SH-SY5Y (cell line): ENCODE data around the gene CAVIN2.

Experiments
- GATA2 ChIP-seq: IDR thresholded peaks from 2 replicates; pipeline ENCODE4 v1.6.1; 2011; ENCODE audit warnings: mild to moderate bottlenecking, low read depth, low read length
- GATA3 ChIP-seq: IDR thresholded peaks from 2 replicates; pipeline ENCODE4 v1.6.1; 2011; ENCODE audit warnings: low read depth, mild to moderate bottlenecking, low read length, moderate library complexity

CAVIN2 gene

DNA sequence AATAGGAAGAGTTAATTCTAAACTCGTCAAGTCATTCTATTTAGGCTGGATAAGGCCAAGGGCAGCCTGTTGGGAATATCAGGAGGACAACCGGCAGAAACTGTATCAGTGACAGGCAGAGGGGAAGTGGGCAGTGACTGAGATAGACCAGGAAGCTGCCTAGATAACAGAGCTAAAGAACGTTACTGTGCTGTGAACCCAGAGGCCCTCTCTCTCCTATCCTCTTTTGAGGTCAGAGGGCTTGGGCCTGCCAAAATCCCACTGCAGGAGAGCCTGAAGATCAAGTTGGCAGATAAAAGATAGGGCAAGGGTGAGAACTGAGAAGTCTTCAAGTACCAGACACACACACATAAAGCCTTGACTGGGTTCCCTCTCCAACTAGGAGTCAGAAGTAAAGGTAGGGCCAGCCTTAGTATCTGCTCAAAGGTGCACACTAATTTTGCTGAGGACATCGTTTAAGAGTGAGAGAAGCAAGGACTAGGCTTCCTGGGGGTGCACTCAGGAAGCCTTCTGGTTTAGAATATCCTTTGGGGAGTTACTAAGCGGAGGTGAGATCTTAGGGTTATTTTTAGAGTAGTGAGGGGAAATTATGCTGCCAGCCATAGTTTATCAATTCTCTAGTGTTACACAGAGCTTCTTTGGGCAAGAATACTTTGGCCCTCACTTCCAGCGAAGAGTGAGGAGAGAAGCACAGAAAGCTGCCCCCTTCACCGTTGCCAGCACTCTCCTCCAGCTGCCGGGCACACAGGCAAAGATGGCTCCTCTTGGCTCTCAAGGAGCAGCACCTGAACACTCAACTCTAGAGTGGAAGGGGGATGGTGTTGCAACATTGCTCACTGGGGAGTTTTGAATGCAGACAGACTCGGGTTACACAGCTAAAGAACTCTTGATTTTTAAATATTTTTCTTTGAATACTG is 9.8 kb downstream of the CAVIN2 start:
- TF ChIP-seq GATA2: no peak
- TF ChIP-seq GATA3: no peak

DNA sequence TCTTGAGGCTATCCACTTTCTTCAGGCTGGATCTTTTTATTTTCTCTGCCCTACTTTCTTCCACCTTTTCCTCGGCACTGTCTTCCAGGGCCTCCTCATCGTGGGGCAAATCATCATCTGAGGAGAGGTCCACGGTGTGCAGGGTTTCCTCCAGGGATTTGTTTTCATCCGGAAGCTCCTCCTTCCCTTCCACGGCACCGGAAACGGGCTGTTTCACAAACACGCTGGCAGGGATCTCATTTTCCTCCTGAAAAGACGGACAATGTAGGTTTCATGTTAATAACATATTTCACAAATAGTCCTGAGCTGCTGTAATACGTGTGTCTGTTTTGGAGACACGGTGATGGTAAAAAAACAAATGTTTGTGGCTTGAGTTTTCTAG is 10.4 kb downstream of the CAVIN2 start:
- no peak for TF ChIP-seq GATA3
- no peak for TF ChIP-seq GATA2

DNA sequence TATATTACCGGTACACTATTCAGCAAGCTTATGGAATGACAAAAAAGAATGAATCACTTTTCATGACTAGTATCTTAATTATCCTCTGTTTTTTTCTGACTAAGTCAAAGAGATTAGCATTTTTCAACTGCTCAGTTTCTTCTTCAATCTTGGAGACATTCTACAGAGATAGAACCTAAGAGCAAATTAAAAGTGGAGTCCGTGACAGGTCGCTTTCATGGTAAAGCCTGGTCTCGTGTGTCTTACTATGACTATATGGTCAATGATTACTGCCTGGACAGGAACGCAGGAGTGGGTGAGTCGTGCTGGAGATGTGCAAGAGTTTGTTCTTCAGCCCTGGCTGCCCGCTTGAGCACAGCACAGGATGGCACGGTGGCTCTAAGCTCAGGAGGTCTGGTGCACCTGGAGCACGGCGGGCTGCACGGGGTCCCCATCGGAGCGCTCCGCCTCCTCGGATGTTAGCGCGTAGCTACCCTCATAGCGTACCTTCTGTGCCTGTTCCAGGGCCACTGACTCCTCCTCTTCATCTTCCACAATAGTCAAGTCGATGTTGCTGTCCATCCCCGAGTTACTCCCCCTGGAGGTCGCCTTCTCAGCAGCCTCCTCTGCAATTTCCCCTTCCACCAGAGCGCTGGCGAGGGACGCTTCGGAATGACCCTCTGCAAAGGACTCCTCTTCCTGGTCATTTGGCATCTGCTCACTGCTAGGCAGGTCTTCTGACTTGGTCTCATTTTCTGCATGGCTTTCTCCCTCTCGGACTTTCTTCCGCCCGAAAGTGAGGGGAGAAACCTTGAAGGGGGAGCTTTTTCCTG is 11.1 kb downstream of the CAVIN2 start:
- TF ChIP-seq GATA2 (no peak), GATA3 (no peak)

DNA sequence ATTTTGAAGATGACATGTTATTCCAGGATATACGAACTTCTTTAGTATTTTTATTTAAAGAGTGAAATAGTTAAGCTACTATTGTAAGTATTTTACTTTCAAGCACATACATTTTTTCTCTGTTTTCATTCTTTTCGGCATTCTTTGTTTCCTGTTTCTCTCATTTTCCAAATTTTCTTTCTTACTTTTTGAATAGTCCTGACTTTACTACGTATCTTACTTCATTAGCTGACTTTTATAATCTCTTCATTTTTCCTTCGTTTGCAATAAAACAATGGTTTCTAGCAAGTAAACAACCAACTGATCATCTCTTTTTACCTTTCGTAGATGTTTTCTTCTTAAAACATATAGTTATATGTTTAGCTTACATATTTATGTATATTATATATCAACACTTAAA is 11.8 kb downstream of the CAVIN2 start:
- TF ChIP-seq GATA3: no peak
- TF ChIP-seq GATA2: no peak

DNA sequence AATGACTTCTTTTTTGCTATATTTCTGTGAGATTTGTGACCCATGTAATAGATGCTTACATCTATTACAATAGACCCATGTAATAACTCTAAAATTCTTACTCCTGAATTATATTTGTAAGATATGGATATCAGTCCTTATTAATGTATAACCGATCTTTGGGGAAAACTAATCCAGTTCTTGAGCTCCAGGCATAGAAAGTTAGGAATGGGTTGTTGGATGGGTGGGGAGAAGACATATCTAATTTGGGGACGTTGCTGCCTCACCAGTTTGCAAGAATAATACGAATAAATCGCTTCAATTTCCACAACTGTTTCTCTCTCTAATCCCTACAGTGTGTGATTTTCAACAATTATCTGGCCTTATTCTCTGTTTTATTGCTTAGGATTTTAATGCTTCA is 13.5 kb downstream of the CAVIN2 start:
- TF ChIP-seq GATA3: no peak
- TF ChIP-seq GATA2: no peak

DNA sequence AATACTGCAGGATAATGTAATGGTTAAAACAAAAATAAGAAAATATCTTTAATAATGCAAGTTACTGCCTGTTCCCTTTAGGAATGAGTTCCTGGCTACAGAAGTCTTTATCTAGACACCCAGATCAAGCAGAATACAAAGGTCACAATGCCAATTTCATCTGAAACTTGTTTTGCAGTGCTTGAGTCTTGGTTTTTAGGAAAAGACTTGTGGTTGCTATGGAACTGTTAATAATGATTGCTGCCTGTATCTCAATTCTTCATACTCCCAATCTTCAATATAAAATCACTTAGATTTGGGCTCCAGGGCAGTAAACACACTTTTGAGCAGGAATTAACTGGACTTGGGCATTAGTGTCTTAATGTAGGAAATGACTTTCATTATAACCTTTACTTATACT is 14.2 kb downstream of the CAVIN2 start:
- TF ChIP-seq GATA3 (no peak), GATA2 (no peak)

DNA sequence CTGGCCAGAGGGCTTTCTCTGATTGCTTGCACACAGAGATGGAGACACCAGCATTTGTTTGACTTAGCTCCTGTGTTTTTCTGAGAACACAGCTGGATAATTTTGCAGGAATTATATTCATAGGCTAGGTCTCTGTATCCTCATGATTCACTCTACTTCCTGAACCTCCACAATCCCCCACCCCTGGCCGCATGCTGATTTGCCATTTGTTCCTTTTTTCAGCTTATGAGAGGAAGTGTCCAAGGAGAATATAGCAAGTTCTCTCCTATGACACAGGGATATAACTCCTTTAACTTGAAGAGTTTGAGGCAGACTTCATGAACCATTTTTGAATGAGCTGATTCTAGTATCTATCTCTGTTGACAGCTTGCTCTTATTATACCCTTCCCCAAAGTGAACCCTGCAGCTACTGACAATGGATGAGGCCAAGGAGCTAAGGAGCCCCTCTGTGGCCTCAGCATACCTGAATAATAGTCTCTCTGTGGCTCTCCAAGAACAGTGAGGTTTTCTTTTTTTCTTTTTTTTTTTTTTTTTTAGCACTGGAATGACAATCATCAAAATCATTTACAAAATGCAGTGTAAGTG is 15.4 kb downstream of the CAVIN2 start:
- TF ChIP-seq GATA2 (no peak), GATA3 (no peak)

DNA sequence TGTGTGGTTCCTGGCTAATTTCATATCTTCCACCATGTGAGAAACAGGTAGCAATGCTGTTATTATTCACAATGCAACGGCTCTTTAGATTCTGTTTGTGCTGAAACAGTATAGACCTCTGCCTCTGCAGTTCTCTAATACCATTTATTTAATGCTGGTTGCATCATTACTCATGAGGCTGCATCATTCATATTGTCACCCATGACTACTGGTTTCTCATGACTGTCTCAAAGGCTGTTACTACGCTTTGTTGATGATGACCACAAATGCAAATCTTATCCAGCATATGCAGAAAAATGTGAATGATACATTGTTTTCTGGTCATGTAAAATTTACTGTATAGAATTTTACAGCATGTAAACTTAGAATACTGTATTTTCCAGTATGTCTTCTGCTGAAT is 22.5 kb downstream of the CAVIN2 start:
- TF ChIP-seq GATA2 (no peak), GATA3 (no peak)

DNA sequence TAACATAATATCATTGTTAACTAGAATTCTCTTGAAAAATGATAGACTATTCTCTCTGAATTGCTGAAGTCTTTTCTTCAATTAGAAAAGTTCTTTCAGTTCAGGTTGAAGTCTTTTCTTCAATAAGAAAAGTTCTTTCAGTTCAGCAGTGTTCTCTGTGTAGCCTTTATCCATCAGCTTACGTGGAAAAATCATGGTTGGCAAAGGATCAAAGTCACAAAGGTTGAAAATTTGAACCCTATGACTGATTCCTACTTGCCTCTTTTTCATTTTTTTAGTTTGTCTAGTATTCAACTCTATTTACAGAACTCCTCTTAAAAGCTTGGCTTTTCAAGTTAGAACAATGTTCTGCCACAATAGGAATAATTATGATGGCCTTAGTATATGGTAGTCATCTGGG is 25.8 kb downstream of the CAVIN2 start:
- TF ChIP-seq GATA2 (no peak), GATA3 (no peak)

DNA sequence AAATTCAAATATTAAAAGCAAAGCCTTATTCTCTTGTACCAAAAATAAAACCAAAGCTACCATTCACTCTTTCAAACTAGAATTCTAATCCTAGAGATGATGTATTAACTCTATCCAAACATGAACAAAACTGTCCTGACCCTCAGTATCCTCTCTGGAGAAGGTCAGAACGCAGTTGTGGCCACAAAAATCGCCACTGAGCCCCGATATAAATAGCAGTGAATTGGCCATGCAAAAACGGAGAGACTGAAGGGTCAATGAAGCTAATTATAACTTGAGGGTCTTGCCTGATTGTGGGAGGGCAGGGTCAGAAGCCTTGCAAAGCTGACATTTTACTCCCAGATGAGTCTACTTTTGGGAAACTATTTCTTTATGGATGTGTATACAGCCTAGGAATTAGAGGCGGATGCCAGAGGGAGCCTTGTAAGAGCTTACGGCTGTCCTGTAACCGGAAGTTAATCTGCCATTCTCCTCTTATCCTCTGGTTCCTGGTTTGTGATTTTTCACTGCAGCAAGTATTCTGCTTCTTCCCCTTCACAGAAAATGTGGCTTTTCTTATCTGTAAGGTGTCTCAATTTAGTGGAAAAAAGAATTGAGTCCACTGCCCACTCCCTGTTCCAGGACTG is 28.1 kb downstream of the CAVIN2 start:
- no peak for TF ChIP-seq GATA2
- no peak for TF ChIP-seq GATA3

DNA sequence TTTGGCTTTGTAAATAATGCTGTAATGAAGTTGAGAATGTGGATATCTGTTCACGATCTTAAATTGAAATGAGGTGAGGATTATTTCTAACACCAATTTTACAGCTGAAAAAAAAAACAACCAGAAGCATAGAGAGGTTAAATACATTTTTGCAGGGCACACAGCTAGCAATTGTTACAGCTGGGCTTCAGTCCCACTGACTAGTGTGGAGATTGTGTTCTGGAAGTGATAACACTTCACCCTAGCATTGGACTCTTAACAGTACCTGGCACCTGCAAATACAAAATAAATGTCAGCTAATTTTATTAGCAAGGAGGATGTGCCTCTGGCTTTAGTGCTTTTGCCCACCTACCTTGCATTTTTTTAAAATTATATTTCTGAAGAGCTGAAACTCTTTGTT is 28.8 kb downstream of the CAVIN2 start:
- TF ChIP-seq GATA2: no peak
- no peak for TF ChIP-seq GATA3

DNA sequence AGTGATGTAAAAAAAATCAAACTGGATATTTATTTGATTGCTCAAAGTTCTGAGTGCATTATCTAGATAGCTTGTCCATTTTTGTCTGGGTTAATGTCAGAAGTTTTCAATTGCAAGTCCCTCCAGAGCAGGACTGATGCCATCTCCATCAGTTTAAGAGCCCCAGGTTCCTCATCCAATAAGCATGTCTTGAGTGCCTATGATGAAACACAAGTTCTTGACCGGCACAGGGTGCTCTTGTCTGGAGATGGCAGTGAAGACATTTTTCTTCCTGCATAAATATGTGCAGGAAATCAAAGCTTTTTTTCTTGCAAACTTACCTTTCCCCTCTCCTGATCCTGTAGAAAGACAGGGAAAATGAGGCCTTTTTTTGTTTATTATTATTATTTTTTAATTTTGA is 31.9 kb downstream of the CAVIN2 start:
- TF ChIP-seq GATA2 (no peak), GATA3 (no peak)

DNA sequence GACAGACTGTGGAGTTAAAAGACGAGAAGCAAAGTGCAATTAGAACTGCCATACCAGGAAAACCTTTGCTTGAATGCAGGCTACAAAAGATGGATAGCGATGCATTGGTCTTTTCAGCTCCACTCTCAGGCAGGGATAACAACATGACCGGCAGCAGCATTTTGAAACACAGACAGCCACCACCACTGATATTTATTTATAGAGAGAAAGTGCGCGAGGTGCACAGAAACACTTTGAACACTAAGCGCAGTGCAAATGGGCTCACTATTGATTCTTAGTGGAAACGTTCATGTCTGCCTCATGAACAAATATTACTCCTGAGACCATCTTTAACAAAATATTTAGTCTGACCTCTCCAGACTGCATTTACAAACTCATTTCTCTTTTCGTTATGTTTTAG is 32.9 kb downstream of the CAVIN2 start:
- TF ChIP-seq GATA2 (no peak), GATA3 (no peak)
